Ureter (tissue), 1 donor: ENCODE results near the gene NDOR1. TPM values are rescaled to one million over a fixed set of nuclear protein-coding genes. Genes with fewer than 3 reads are reported as not detected.

Experiments
- DNase-seq: peaks from one replicate; pipeline ENCODE4 v3.0.0-alpha.2; 2020; ENCODE audit warnings: low spot score
- total RNA-seq: library from RNA; stranded (reverse); gene quantifications from one replicate; pipeline ENCODE4 v1.2.4, GENCODE V29; 2023
- donor health status: DM: yes; HTN: yes; CAD: no.

Gene NDOR1
- total RNA-seq, 1 donor from 2014 or later: 20.3 TPM

DNA sequence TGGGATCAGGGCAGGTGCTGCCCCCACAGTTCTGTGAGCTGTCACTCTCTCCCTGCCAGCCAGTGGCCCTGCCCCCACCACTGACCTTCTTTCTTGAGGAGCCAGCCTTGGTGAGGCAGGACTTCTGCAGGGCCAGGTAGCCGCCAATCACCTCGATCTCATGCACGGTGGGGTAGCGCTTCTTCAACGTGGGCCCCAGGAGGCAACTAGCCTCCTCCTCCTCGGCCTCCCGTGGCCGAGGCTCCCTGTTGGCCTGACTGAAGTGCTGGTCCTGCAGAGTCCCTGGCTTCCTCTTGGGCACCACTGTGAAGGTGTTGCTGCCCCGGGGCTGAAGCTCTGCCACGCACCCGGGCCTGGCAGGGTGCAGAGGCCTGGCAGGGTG lies 6.6 kb upstream of the NDOR1 start:
- DNase-seq: no peak

DNA sequence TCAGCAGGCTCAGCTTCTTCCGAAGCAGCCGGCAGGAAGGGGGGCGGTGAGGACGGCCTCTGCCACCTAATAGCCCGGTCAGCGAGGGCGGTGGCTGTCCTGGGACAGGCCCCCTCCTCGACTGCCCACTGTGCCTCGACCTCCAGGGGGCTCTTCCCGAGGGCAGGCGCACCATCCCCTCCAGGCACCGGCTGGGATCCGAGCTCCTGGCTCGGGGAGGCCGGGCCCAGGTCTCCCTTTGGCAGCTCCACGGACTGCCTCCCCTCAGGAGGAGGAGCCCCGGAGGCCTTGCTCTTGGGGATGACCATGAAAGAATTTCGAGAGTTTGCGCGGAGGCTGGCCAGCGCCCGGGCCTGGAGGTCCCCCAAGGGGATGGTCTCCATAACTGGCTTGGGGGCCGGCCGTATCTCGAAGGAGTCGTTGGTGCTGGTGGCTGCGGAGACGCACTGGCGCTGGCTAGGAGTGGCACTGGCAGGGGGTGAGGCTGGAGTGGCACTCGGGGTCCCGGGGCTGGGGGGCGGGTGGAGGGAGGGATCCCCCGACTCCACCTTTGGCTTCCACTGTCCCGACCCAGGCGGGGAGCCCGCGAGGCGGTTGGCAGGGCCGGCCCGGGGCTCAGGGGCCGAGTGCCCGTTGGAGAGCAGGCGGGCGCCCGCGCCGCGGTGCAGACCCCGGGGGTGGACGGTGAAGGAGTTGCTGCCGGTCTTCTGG lies 5.9 kb upstream of the NDOR1 start:
- DNase-seq: no peak

DNA sequence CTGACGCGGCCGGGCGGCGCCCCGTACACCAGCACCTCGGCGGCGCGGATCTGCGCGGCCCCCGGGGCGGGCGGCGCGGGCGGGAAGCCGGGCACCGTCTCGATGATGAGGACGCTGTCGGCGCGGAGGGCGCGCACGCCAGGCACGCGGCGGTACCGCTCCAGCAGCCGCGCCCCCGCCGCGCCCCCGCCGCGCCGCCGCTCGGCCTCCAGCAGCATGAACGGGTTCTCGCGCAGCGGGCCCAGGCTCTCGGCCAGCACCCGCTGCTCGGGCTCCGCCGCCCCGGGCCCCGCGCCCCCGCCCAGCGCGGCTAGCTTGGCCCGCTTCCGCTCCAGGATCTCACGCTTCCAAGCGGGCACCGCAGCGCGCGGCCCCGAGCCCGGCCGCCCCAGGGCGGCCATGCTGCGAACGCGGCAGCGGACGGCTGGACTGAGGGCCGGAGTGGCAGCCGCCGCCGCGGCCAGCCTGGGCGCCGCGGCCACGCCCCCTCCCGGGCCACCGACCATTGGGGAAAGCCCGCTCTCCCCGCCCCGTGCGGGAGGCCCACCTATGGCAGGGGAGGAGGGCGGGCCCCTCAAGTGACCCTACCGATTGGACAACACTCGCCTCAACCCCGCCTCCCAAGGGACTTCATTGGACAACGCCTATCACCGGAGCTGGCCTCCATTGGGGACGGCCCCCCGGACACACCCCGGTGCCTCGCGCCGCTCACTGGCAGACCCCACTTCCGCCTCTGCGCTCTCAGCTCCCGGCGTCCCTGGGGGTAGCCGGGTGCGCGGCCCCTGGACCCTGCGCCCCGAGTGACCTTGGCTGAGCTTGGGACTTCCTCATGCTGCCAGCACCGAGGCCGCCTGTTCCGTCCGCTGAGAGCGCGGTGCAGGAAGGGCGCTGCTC lies 4.9 kb upstream of the NDOR1 start, which contains the start of gene TPRN:
TPRN (minus strand) TSS at position 431 of the 894 bp plus-strand sequence; CDS start at position 401, 30 bp downstream.
- peak; percentile 99 for DNase-seq

DNA sequence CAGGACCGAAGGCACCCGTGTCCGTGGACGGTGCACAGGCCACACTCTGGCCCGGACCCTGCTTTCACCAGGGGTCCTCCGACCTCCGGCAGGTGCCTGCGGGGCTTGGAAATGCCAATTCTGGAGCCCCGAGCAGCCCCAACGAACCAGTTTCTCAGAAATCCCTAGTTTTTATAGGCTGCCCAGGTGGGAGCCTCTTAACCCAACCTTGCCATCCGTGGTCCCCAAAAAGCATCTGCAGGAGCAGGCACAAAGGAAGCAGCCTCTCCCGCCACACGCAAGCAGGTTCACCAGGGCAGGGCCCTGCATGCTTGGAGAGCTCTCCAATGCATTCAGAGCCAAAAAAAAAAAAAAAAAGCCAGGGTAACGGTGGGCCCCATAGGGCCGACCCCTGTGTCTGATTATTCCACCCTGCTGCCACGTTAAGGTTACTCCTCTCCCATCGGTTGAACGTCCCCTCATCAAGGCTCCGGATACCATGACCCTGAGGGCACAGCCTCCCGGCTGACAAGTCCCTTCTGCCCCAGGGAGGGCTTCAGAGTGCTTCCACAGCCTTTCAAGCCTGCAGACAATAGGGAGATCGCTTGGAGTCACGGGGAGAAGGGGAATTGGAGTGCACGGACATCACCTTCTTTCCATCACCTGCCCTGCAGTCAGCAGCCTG lies 4.2 kb upstream of the NDOR1 start:
- DNase-seq: no peak

DNA sequence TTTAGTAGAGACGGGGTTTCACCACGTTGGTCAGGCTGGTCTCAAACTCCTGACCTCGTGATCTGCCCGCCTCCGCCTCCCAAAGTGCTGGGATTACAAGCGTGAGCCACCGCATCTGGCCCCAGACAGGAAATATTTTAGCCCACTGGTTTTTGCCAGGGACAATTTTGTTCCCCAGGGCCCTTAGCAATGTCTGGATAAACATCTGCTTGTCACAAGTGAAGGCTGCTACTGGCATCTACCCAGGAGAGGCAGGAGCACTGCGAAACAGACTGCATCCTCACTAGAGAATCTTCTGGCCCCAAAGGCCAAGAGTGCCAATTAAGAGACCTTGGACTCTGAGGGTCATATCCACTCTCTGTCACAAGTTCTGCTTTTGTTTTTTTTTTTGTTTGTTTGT lies 2.5 kb upstream of the NDOR1 start:
- DNase-seq: no peak

DNA sequence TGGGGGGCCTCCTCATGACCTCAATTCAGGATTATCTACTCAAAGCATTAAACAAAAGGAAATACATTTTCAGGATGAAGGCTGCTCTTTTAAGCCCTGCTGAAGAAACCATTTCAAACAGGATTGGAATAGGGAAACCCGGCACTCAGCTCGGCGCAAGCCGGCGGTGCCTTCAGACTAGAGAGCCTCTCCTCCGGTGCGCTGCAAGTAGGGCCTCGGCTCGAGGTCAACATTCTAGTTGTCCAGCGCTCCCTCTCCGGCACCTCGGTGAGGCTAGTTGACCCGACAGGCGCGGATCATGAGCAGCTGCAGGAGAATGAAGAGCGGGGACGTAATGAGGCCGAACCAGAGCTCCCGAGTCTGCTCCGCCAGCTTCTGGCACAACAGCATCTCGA lies 772 bp upstream of the NDOR1 start:
- no peak for DNase-seq

DNA sequence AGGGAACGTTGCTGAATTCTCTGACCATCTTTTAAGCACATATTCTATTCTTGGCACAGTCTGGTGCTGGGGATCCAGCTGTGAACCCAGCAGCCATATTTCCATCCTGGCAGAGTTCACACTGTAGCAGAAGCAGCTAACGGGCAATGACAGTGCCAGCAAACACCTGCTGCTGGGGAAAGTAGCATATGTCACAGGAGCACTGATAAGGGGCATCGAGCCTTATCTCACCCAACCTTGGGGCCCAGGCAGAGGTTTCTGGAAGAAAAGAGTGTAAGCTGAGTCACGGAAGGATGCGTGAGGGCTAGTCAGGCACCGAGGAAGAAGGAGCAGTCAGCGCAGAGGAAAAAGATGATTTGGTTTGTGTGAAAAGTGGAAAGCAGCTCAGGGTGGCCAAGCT lies 1.1 kb downstream of the NDOR1 start:
- DNase-seq: no peak

DNA sequence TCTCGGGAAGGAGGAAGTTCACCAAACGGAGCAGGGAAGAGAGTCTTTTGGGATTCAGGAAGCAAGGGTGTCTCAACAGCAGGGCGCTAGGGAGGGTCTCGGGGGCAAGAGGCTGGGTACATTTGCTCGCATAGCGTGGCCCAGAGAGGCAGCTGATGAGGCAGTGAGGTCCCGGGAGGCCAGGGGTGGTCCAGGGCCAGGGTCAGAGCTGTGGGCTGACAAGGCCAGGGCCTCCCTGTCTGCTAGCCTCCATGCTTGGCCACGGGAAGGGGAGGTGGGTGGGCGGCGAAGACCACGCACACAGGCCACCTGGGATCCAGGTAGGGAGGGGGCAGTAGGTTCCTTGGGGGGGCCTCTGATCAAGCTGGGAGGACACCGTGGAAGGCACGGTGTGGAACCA lies 6.0 kb downstream of the NDOR1 start:
- DNase-seq: no peak

DNA sequence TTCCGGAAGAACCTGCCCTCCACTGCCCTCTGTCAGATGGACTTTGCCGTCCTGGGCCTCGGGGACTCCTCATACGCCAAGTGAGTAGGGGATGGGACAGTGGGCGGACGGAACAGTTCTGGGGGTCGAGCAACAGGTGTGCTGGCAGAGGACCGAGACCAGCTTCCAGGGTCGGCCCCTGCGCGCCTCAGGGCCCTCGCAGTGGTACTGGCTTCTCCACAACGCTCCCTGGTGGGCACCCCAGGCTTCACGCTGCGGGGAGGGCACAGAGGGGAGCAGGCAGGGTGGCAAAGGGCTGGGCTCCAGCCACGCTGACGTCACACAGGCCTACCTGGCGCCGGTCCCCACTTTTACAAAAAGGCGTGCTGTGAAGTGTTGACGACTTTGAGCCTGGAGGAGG lies 7.0 kb downstream of the NDOR1 start:
- no peak for DNase-seq

DNA sequence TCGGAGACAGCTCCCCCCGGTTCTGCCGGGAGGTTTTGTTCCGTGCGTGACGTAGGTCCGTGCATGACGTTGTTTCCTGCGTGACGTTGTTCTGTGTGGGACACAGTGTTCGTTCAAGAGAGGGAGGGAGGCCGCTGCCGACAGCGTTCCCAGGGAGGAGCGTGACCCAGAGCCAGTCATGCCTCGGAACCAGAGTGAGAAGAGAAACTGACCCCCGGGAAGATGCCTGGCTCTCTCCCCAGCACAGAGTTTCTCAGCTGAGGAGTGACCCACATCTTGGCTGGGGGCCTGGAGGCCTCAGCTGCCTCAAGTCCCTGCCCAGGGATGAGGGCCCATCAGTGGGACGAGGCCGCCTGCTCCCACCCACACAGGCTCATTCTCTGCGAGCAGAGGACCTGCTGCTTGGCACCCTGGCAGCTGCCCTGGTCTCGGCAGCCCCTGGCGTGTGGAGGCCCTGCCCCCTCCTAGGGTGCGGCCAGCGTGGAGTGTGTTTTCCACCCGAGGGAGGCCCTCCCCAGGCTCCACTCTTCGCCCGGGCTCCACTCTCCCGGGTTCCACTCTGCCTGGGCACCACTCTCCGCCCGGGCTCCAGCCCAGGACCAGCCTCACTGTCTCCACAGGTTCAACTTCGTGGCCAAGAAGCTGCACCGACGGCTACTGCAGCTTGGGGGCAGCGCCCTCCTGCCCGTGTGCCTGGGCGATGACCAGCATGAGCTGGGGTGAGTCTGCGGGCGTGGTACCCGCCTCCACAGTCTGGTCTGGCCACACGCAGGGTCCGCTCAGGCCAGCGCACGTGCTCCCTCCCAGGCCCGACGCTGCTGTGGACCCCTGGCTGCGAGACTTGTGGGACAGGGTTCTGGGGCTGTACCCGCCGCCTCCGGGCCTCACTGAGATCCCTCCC lies 7.9 kb downstream of the NDOR1 start:
- DNase-seq: no peak

DNA sequence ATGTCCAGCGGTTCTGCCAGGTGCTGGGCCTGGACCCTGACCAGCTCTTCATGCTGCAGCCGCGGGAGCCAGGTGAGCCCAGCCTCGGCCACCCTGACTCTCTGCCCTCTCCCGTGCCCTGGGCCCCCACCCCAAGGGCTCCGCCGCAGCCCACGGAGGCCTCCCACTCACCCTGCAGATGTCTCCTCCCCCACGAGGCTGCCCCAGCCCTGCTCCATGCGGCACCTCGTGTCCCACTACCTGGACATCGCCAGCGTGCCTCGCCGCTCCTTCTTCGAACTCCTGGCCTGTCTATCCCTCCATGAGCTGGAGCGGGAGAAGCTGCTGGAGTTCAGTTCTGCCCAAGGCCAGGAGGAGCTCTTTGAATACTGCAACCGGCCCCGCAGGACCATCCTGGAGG lies 9.1 kb downstream of the NDOR1 start:
- DNase-seq: no peak

DNA sequence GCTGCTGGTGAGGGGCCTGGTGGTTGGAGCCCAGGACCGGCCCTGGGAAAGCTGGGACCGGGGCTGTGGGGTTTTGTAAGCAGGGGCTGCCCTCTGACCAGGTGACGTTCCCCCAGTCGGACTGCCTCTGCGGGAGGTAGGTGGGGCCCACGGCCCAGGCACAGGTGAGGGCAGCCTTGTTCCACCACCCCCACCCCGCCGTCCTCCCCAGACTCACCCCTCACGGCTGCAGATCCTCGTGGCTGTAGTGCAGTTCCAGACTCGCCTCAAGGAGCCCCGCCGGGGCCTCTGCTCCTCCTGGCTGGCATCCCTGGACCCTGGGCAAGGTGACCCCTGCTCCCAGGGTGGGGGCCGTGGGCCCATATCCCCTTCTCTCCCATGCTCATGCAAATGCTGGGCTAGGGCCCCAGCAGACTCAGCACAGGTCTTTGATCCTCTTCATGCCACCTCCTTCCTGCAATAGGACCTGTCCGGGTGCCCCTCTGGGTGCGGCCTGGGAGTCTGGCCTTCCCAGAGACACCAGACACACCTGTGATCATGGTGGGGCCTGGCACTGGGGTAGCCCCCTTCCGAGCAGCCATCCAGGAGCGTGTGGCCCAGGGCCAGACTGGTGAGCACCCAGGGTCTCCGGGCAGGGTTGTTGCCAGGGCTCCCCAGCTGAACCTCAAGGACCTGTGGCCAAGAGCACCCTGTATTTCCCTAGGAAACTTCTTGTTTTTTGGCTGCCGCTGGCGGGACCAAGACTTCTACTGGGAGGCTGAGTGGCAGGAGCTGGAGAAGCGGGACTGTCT lies 9.9 kb downstream of the NDOR1 start:
- DNase-seq: no peak

DNA sequence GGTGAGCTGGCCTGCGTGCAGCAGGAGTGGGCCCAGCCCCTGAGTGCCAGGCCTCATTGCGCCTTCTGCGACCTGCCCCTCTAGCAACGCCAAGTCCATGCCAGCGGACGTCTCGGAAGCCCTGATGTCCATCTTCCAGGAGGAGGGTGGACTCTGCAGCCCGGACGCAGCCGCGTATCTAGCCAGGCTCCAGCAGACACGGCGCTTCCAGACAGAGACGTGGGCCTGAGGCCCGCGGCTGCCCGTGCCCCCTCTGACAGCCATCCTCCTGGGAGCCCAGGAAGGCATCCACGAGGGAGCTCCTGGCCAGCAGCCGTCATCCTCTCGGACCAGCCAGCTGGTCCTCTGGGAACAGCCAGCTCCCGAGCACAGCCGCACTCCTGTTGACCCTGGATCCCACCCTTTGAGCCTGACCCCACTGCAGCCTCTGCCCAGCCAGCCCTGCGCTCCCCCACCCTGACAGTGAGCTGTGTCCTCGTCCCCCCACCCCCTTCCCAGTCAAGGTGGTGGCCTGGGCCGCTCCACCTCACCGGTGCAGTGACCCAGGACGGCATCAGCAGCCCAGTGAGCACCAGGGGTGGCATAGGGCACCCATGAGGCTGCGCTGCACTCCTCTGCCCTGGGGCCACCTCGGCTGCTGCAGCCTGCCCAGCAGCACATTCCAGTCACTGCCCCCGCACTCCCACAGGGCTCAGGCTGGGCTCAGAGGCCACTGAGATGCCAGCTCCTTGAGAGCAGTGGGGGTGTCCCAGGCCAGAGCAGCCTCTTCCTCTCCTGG lies 10.9 kb downstream of the NDOR1 start:
- DNase-seq: no peak

DNA sequence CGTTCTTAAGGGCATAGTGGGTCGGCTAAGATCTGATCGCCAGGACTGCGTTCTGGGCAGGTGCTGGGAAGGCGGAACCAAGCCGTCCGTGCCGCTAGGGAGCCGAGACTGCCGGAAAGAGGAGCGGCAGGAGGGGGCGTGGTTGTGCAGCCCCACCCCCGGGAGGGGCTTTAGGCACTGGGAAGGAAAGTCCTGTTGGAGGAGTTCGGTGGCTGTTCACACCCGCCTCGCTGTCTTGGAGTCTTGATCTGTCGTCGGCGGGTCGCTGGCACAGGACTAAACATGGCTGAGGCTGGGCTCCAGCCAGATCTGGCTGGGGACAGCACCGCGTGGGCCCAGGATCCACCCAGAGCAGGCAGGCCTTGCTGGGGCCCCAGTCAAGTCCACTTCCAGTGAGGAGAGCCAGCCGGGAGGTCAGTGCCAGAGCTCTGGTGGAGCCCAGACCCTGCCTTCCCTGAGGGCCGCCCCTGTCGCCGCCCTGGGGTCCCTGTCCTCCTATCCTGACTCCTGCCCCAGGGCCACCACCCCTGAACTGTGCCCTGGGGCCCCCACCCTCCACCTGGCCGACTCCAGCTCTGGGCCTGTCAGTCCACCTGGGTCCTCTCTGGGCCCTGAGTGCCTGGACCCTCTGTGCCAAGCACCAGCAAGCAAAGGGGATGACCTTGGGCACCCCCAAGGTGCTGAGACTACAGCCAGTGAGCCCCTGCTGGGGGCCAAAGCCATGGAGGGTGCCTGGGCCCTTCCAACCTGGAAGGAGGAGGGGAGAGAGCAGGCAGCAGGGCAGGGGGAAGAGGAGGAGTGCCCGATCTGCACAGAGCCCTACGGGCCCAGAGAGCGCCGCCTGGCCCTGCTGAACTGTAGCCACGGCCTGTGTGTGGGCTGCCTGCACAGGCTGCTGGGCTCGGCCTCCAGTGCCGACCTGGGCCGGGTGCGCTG lies 12.0 kb downstream of the NDOR1 start:
- DNase-seq: peak; percentile 90

DNA sequence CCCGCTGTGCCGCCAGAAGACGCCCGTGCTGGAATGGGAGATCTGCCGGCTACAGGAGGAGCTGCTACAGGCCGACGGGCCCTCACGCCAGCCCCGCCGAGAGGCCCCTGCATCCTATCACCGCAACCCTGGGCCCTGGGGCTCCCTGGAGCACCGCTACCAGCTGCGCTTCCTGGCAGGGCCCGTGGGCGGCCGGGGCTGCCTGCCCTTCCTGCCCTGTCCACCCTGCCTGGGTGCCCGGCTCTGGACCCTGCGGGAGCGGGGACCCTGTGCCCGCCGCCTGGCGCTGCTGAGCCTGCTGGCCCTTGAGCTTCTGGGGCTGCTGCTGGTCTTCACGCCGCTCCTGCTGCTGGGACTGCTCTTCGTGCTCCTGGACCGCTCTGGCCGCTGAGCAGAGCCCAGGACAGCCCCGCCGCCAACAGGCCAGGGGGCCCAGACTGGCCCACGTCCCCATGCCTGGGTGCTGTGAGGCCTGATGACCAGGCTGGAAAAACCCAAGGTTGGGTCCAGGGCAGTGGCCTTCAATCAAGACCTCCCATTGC lies 12.8 kb downstream of the NDOR1 start:
- DNase-seq: no peak

DNA sequence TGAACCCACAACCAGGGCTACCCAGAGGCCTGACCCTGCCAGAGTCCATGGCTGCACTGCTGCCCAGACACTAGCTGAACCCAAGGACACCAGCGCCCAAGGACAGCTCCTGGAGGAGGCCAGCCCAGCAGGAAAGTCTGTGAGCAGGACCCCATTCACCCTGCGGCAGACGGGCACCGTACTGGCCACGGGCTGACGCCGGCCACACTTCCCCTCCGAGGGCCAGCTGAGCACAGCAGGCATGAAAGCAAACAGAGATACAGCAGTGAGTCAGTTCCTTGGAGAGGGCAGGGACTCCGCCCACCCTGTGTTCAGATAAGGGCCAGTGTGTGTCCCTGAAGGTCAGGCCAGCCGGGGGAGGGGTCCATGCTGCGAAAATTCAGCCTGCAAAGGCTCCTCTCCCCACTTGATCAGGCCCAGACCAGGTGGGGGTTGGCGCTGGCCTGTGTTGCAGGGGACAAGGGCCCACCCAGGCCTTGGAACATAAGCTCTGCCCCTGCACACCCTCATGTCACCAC lies 13.3 kb downstream of the NDOR1 start:
- DNase-seq: no peak

DNA sequence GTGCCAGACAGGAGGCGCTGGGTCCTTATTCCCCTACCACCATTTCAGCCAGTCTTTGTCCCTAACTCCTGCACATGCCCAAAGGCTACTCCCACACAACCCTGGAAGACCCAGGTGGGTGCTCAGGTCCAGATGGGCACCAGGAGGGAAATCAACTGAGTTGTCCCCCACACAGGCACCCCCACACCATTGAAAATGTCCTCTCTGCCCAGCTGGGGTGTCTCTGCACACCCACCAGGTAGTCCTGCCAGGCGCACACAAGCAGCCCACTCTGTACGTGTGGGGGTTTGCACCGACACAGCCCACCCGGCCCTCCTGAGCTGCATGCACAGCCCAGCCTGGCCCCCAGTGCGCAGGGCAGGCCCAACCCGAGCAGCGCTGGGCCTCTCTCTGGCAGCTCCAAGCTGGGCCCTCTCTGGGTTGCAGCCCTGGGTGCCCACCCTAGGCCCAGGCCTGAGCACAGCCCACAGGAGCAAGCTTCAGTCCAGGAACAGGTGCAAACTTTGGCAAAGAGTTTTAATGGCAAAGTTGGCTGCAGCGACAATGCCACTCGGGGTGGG lies 14.3 kb downstream of the NDOR1 start:
- DNase-seq: no peak
